NCI-H82 (cell line): Measurements from ENCODE around the gene P2RX1.
"Not testable (repeated sequence)": the region's sequence is repeated elsewhere in the genome, so short reads cannot be mapped to it uniquely, and the experiment has no call there.

Experiments used
- DNase-seq: peaks from one replicate; lab custom pipeline; 2025; lab: John Stamatoyannopoulos, UW

The P2RX1 gene

DNA sequence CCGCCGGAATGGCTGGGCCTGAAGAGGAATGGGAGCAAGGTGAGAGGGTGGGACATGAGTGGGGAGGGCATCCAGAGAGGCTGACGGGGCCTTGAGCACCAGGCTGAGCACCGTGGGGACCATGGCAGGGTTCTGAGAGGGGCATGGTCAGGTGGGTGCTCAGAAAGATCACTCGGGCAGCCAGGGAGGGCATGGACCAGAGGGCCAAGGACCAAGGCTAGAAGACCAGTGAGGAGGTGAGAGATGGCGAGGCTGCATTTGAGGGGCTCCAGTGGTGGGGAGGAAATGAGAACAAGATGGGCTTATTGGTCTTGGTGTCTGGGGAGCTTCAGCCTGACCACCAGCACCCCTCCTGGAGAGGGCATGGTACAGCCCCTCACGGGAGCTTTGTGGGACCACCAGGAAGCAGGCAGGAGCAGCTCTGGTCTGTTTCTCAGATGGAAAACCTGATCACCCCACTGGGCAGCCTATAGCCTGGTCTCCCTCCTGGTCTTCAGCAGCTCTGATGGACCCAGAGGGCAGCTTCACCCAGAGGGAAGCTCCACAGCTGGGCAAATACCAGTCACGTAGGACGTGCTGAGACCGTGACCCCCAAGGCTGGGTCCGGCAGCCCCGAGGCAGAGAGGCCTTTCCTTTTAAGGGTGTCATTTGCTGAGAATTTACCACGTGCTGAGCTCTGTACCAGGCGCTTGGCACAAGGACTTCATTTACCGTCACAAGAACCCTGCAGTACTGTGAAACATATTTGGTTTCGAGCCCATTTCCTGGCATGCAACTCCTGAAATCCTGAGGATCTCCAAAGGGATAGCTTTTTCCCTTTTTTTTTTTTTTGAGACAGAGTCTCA lies 58.8 kb downstream of the P2RX1 start:
- no peak for DNase-seq

DNA sequence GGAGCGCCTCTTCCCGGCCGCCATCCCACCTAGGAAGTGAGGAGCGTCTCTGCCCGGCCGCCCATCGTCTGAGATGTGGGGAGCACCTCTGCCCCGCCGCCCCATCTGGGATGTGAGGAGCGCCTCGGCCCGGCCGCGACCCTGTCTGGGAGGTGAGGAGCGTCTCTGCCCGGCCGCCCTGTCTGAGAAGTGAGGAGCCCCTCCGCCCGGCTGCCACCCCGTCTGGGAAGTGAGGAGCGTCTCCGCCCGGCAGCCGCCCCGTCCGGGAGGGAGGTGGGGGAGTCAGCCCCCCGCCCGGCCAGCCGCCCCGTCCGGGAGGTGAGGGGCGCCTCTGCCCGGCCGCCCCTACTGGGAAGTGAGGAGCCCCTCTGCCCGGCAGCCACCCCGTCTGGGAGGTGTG lies 62.1 kb downstream of the P2RX1 start:
- DNase-seq: not testable (repeated sequence)

DNA sequence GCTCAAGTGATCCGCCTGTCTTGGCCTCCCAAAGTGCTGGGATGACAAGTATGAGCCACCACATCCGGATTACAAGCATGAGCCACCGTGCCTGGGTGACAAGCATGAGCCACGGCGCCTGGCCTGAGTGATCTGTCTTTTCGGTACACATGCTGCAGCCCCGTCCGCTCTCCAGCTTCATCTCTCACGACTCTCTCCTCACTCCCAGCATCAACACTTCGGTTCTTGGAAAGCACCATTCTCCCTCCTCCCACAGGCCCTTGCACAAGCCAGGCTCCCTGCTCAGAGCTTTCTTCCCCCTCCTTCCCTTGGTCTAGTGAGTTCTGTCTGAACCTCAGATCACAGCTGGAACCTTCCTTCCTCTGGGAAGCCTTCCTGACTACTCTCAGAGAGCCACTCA lies 63.7 kb downstream of the P2RX1 start:
- DNase-seq: no peak

DNA sequence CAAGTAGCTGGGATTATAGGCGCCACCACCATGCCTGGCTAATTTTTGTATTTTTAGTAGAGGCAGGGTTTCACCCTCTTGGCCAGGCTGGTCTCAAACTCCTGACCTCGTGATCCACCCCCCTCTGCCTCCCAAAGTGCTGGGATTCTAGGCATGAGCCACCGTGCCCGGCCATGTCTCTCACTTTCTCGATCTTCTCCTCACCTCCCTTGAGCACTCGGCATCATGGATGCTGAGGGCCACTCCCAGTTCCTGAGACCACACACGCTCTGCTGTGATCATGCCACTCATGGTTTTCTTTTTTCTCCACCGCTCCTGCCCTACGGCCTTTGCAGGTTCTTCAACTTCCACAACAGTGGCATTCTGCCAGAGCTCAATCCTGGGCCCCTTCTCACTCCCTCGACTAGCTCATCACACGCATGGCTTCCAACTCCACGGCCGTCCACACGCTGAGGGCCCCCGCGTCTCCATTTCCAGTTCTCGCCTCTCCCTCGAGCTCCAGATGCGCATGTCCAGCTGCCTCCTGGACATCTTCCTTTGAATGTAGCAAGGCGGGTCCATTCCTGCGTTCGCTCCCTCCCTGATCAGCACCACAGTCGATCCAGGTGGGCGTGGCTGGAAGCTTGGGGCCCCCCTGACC lies 64.7 kb downstream of the P2RX1 start:
- DNase-seq: no peak

DNA sequence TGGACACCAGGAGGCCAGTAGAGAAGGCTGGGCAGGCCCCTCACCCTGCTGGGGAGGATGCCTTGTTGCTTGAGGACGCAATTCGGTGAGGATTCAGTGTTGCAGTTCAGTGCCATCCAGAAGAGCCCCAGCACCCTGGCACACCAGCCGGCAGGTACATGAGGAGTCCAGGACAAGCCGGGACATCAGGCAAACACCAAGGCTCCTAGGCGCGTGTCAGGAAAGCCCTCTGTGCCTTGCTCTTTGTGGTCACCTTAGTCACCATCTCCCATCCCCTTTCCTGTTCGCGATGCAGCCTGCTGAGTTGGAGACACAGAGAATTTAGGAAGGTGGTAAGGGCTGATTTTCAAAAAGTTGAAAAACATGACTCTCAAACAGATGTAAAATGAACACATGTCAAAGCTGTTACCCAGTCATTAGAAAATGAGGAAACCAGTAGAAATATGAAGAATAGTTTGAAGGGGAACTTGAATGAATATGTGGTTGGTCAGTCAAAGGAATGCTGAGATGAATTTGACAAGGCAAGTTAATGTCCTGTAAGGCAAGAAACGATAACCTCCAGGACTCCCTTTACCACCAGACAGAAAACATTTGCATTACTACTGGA lies 67.9 kb downstream of the P2RX1 start:
- no peak for DNase-seq

DNA sequence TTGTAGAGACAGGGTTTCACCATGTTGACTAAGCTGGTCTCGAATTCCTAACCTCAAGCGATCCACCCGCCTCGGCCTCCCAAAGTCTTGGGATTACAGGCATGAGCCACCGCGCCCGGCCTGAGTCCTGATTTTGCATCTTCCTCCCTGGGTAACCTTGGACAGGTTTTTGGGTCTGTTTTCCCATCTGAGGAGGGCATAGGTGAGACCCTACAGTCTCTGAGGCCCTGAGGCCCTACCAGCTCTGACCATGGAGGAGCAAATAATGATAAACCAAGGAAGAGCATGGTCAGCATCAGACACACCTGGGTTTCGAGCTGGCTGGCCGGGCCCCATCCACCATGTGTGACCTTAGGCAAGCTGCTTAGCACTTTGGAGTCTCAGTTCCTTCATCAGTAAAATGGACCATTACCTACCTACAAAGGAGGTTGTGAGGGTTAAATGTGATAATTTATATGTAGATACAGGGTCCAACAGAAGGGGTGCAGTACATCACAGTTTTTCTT lies 69.0 kb downstream of the P2RX1 start:
- no peak for DNase-seq
